A673 (cell line): ENCODE data around the gene TMEM92.

Source experiments
- CTCF ChIP-seq: fragments of 300-800, 200-600 bp; sonication (generic); conservative IDR thresholded peaks from 2 replicates; pipeline ENCODE4 v1.5.1; 2017; ENCODE audit warnings: low read depth, mild to moderate bottlenecking, antibody characterized with exemption, low read length, moderate library complexity, mixed read lengths
- EZH2 ChIP-seq: fragments of 200-600 bp; sonication (generic); IDR thresholded peaks from 2 replicates; pipeline ENCODE4 v1.6.1; 2017; ENCODE audit warnings: borderline replicate concordance, low read depth, mild to moderate bottlenecking, mixed read lengths, antibody characterized with exemption, low read length; ENCODE audit not compliant: poor library complexity, severe bottlenecking

- no peak for TF ChIP-seq CTCF
- TF ChIP-seq EZH2 = no peak
Observed at GRCh38 chr17:50285941-50286340, 11.7 kb downstream of the TMEM92 start.
